H9 (cell line): ENCODE results near the gene KRTAP9-8. TPM values are rescaled to one million over a fixed set of nuclear protein-coding genes. Genes with fewer than 3 reads are reported as not detected.

ENCODE experiments used
- DNase-seq: peaks from one replicate; pipeline ENCODE4 v3.0.0-alpha.2; 2017
- H2AFZ ChIP-seq: one replicate; pipeline ENCODE4 v1.6.1; 2013; ENCODE audit warnings: mild to moderate bottlenecking, low read length, control low read depth, moderate library complexity
- H2AK5ac ChIP-seq: 2 replicates; pipeline ENCODE4 v1.6.1; 2013; ENCODE audit warnings: low read length, control low read depth, mixed read lengths; ENCODE audit not compliant: insufficient read length
- H2BK120ac ChIP-seq: one replicate; pipeline ENCODE4 v1.6.1; 2013; ENCODE audit warnings: low read depth, mild to moderate bottlenecking, low read length, control low read depth, inconsistent platforms; ENCODE audit not compliant: poor library complexity, severe bottlenecking
- H2BK12ac ChIP-seq: 2 replicates; pipeline ENCODE4 v1.6.1; 2013; ENCODE audit warnings: low read length, control low read depth, mixed read lengths, low read depth; ENCODE audit not compliant: insufficient read length
- H2BK15ac ChIP-seq: 2 replicates; pipeline ENCODE4 v1.6.1; 2013; ENCODE audit warnings: low read depth, low read length, control low read depth
- H2BK20ac ChIP-seq: one replicate; pipeline ENCODE4 v1.6.1; 2013; ENCODE audit warnings: low read depth, mild to moderate bottlenecking, low read length, control low read depth, inconsistent platforms; ENCODE audit not compliant: poor library complexity, severe bottlenecking
- H2BK5ac ChIP-seq: 2 replicates; pipeline ENCODE4 v1.6.1; 2013; ENCODE audit warnings: low read length, control low read depth, mixed read lengths; ENCODE audit not compliant: insufficient read length
- H3K14ac ChIP-seq: 2 replicates; pipeline ENCODE4 v1.6.1; 2013; ENCODE audit warnings: low read length, control low read depth; ENCODE audit not compliant: insufficient read depth
- H3K18ac ChIP-seq: 2 replicates; pipeline ENCODE4 v1.6.1; 2013; ENCODE audit warnings: low read depth, mild to moderate bottlenecking, mixed read lengths, low read length, control low read depth; ENCODE audit not compliant: insufficient read length
- H3K23ac ChIP-seq: 2 replicates; pipeline ENCODE4 v1.6.1; 2013; ENCODE audit warnings: low read length, control low read depth, mixed read lengths, low read depth; ENCODE audit not compliant: insufficient read length
- H3K23me2 ChIP-seq: 2 replicates; pipeline ENCODE4 v1.6.1; 2013; ENCODE audit warnings: low read depth, mild to moderate bottlenecking, mixed read lengths, low read length, control low read depth; ENCODE audit not compliant: insufficient read length, poor library complexity, severe bottlenecking
- H3K27ac ChIP-seq: 2 replicates; pipeline ENCODE4 v1.5.1; 2013; ENCODE audit warnings: low read length, control low read depth, mixed read lengths, low read depth; ENCODE audit not compliant: insufficient read length
- H3K27me3 ChIP-seq: 2 replicates; pipeline ENCODE4 v1.6.1; 2013; ENCODE audit warnings: low read length, control low read depth, inconsistent platforms; ENCODE audit not compliant: insufficient read depth
- H3K4ac ChIP-seq: 2 replicates; pipeline ENCODE4 v1.6.1; 2013; ENCODE audit warnings: low read depth, mild to moderate bottlenecking, control low read depth, inconsistent platforms, low read length, moderate library complexity
- H3K4me1 ChIP-seq: 2 replicates; pipeline ENCODE4 v1.6.1; 2013; ENCODE audit warnings: low read length, control low read depth, inconsistent platforms; ENCODE audit not compliant: insufficient read depth
- H3K4me2 ChIP-seq: 2 replicates; pipeline ENCODE4 v1.6.1; 2013; ENCODE audit warnings: low read length, control low read depth, mixed read lengths; ENCODE audit not compliant: insufficient read length, insufficient read depth
- H3K56ac ChIP-seq: 2 replicates; pipeline ENCODE4 v1.6.1; 2013; ENCODE audit warnings: low read depth, mild to moderate bottlenecking, mixed read lengths, low read length, control low read depth; ENCODE audit not compliant: insufficient read length
- H3K79me1 ChIP-seq: 2 replicates; pipeline ENCODE4 v1.6.1; 2013; ENCODE audit warnings: low read depth, mild to moderate bottlenecking, moderate library complexity, low read length, control low read depth, inconsistent platforms; ENCODE audit not compliant: insufficient read depth, poor library complexity, severe bottlenecking
- H3K79me2 ChIP-seq: 2 replicates; pipeline ENCODE4 v1.6.1; 2013; ENCODE audit warnings: low read length, control low read depth, inconsistent platforms; ENCODE audit not compliant: insufficient read depth
- H3K9ac ChIP-seq: 2 replicates; pipeline ENCODE4 v1.6.1; 2013; ENCODE audit warnings: low read length, control low read depth, mixed read lengths; ENCODE audit not compliant: insufficient read length; ENCODE audit errors: extremely low read depth
- H3K9me3 ChIP-seq: one replicate; pipeline ENCODE4 v1.6.1; 2013; ENCODE audit warnings: low read depth, low read length, inconsistent platforms; ENCODE audit not compliant: control insufficient read depth
- H3T11ph ChIP-seq: one replicate; pipeline ENCODE4 v1.6.1; 2013; ENCODE audit warnings: mild to moderate bottlenecking, low read length, control low read depth, inconsistent platforms
- H4K20me1 ChIP-seq: one replicate; pipeline ENCODE4 v1.6.1; 2013; ENCODE audit not compliant: control insufficient read depth, insufficient read length, insufficient read depth
- H4K5ac ChIP-seq: 2 replicates; pipeline ENCODE4 v1.6.1; 2013; ENCODE audit warnings: low read depth, mild to moderate bottlenecking, mixed read lengths, low read length, control low read depth; ENCODE audit not compliant: insufficient read length
- H4K8ac ChIP-seq: replicated peaks from 2 replicates; pipeline ENCODE4 v1.6.1; 2013; ENCODE audit warnings: low read length, control low read depth, mixed read lengths, low read depth; ENCODE audit not compliant: insufficient read length
- H4K91ac ChIP-seq: 2 replicates; pipeline ENCODE4 v1.6.1; 2013; ENCODE audit warnings: low read depth, mild to moderate bottlenecking, moderate library complexity, mixed read lengths, low read length, control low read depth; ENCODE audit not compliant: insufficient read length
- H3K27ac Mint-ChIP-seq, 3 experiments: 2 replicates in 2 of 3; 3 replicates in 1 of 3; pipeline ENCODE4 v1.8.0; 2020 to 2021; ENCODE audit warnings: mixed read lengths in 3 of 3, mild to moderate bottlenecking in 1 of 3, moderate library complexity in 1 of 3
- H3K27me3 Mint-ChIP-seq: 2 replicates; pipeline ENCODE4 v1.8.0; 2021; ENCODE audit warnings: low read depth, mild to moderate bottlenecking, moderate library complexity, mixed read lengths
- H3K36me3 Mint-ChIP-seq, 3 experiments: 2 replicates in 2 of 3; 3 replicates in 1 of 3; pipeline ENCODE4 v1.8.0; 2020 to 2021; ENCODE audit warnings: low read depth in 3 of 3, mixed read lengths in 3 of 3; ENCODE audit not compliant: insufficient read depth in 1 of 3
- H3K4me1 Mint-ChIP-seq, 2 experiments: 2 replicates each; pipeline ENCODE4 v1.8.0; 2020; ENCODE audit warnings: mixed read lengths in 2 of 2
- H3K4me3 Mint-ChIP-seq, 2 experiments: 2 replicates in 1 of 2; 3 replicates in 1 of 2; pipeline ENCODE4 v1.8.0; 2020 to 2021; ENCODE audit warnings: mild to moderate bottlenecking in 2 of 2, mixed read lengths in 2 of 2, moderate library complexity in 1 of 2
- H3K9me3 Mint-ChIP-seq, 2 experiments: 2 replicates in 1 of 2; 3 replicates in 1 of 2; pipeline ENCODE4 v1.8.0; 2020; ENCODE audit warnings: mild to moderate bottlenecking in 2 of 2, mixed read lengths in 2 of 2, moderate library complexity in 1 of 2
- WGBS: extraction: QIAGEN DNeasy Blood & Tissue Kit; methylation state at CpG from one replicate; pipeline ENCODE4 v1.1.7; 2013; ENCODE audit warnings: missing lambda C conversion rate, low lambda C conversion rate, mixed read lengths; ENCODE audit not compliant: insufficient read length; ENCODE audit errors: extremely low coverage; 5-methylcytosine and 5-hydroxymethylcytosine counted together
- total RNA-seq: library from RNA; stranded (reverse); gene quantifications from 2 replicates; pipeline ENCODE4 v1.2.1, GENCODE V29; 2021
- TF ChIP-seq, protein P1 (sequence below): fragments of 200-600 bp; sonication (generic); conservative IDR thresholded peaks from 3 replicates; pipeline ENCODE4 v1.8.0; 2021; ENCODE audit warnings: antibody characterized with exemption, mild to moderate bottlenecking

Gene KRTAP9-8
- total RNA-seq, 1 experiment from 2014 or later = not detected

DNA sequence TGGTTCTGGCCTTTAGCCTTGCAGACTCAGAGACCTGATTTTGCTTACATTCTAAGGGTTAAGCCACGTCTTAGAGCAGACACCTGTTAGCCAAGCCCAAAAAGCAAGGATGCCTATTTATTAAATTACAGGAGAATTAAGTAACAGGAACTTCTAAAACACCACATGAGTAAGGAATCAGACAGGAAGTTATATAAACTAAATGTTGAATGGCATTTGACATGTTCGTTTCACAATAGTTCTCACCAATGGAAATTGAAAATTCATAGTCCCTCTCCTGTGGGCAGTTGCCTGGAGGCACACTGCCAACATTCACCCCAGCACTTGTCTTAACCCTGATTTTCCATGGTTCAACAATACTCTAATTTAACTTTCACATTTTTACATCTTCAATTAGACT lies 46.7 kb downstream of the KRTAP9-8 start:
- H3K27ac Mint-ChIP-seq = no peak overlapping the region
- no peaks in the 10 kb centered on the region for H3K23me2 ChIP-seq
- no peak overlapping the region for H3T11ph ChIP-seq
- H3K4me1 ChIP-seq = peaks cover 8% of the 10 kb centered on the region; the same call in 1 of the 2 replicates
- no peaks in the 10 kb centered on the region for H3K79me1 ChIP-seq
- H4K8ac ChIP-seq = no peak overlapping the region
- H3K27me3 ChIP-seq = no peaks in the 10 kb centered on the region
- DNase-seq = no peak
- peaks cover 8 to 15% of the 10 kb centered on the region in 2 experiments for H3K4me1 Mint-ChIP-seq
- H3K27me3 Mint-ChIP-seq = peaks cover 2% of the 10 kb centered on the region; the same call in 1 of the 2 replicates
- no peak overlapping the region for H3K18ac ChIP-seq
- no peaks in the 10 kb centered on the region for H3K79me2 ChIP-seq
- H3K27ac ChIP-seq = no peak overlapping the region
- no peak overlapping the region for H3K4me2 ChIP-seq
- no CpG with 5 or more reads among the region's 2 CpGs for WGBS
- H3K36me3 Mint-ChIP-seq = no peaks in the 10 kb centered on the region
- H4K5ac ChIP-seq = no peak overlapping the region
- no peak overlapping the region for H2AK5ac ChIP-seq
- H3K56ac ChIP-seq = no peak overlapping the region
- no peak overlapping the region for H4K91ac ChIP-seq
- H3K4me3 Mint-ChIP-seq = no peak overlapping the region
- H2BK120ac ChIP-seq = no peak overlapping the region
- H3K9me3 ChIP-seq = no peaks in the 10 kb centered on the region
- TF ChIP-seq, protein P1, sequence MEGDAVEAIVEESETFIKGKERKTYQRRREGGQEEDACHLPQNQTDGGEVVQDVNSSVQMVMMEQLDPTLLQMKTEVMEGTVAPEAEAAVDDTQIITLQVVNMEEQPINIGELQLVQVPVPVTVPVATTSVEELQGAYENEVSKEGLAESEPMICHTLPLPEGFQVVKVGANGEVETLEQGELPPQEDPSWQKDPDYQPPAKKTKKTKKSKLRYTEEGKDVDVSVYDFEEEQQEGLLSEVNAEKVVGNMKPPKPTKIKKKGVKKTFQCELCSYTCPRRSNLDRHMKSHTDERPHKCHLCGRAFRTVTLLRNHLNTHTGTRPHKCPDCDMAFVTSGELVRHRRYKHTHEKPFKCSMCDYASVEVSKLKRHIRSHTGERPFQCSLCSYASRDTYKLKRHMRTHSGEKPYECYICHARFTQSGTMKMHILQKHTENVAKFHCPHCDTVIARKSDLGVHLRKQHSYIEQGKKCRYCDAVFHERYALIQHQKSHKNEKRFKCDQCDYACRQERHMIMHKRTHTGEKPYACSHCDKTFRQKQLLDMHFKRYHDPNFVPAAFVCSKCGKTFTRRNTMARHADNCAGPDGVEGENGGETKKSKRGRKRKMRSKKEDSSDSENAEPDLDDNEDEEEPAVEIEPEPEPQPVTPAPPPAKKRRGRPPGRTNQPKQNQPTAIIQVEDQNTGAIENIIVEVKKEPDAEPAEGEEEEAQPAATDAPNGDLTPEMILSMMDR = no peak
- H2BK12ac ChIP-seq = no peak overlapping the region
- no peak overlapping the region for H3K4ac ChIP-seq
- H2AFZ ChIP-seq = no peak overlapping the region
- no peak overlapping the region for H3K14ac ChIP-seq
- H4K20me1 ChIP-seq = no peaks in the 10 kb centered on the region
- H3K23ac ChIP-seq = no peak overlapping the region
- no peak overlapping the region for H2BK20ac ChIP-seq
- H2BK5ac ChIP-seq = no peak overlapping the region
- no peak overlapping the region for H3K9ac ChIP-seq
- H2BK15ac ChIP-seq = no peak overlapping the region
- H3K9me3 Mint-ChIP-seq = no peaks in the 10 kb centered on the region
